OCI-LY7 (cell line): Measurements from ENCODE around the gene CECR2. TPM values are rescaled to one million over a fixed set of nuclear protein-coding genes. Genes with fewer than 3 reads are reported as not detected.

Source experiments
- BruUV-seq: library from RNA; stranded (reverse); fragments of 400-500 nt; replicated peaks from 2 replicates; lab custom pipeline; 2021; lab: Mats Ljungman, UMichigan
- CTCF ChIA-PET: fragments of 300-600 bp; sonication (Branson Sonifier 250); formaldehyde crosslinking; loops from one replicate; lab custom pipeline; 2022; ENCODE audit warnings: antibody characterized with exemption; ENCODE audit not compliant: unreplicated experiment; lab: Charles Lee
- POLR2A ChIA-PET: fragments of 300-600 bp; sonication (Branson Sonifier 250); formaldehyde crosslinking; loops from one replicate; lab custom pipeline; 2022; ENCODE audit warnings: antibody characterized with exemption; lab: Charles Lee
- DNase-seq: peaks from one replicate; pipeline ENCODE4 v3.0.0-alpha.2; 2015; ENCODE audit warnings: low spot score
- H2AFZ ChIP-seq: fragments of 200-600 bp; sonication (generic), shearing (Covaris generic); 2 replicates; pipeline ENCODE4 v1.6.1; 2014; ENCODE audit warnings: mild to moderate bottlenecking, antibody characterized with exemption, low read length, moderate library complexity
- H3K27ac ChIP-seq: fragments of 200-600 bp; sonication (generic); 2 replicates; pipeline ENCODE4 v1.5.1; 2014; ENCODE audit warnings: mixed run types, low read depth, mild to moderate bottlenecking, moderate library complexity, low read length, inconsistent platforms; ENCODE audit not compliant: poor library complexity, severe bottlenecking
- H3K36me3 ChIP-seq: fragments of 200-600 bp; sonication (generic); 2 replicates; pipeline ENCODE4 v1.6.1; 2014; ENCODE audit warnings: mild to moderate bottlenecking, antibody characterized with exemption, low read length, moderate library complexity, mixed read lengths; ENCODE audit not compliant: insufficient read depth
- H3K4me1 ChIP-seq: fragments of 200-600 bp; sonication (generic); 2 replicates; pipeline ENCODE4 v1.5.1; 2014; ENCODE audit warnings: mild to moderate bottlenecking, low read length; ENCODE audit not compliant: insufficient read depth, poor library complexity, severe bottlenecking
- H3K4me2 ChIP-seq: fragments of 200-600 bp; sonication (generic); 2 replicates; pipeline ENCODE4 v1.6.1; 2014; ENCODE audit warnings: mild to moderate bottlenecking, low read length
- H3K4me3 ChIP-seq: fragments of 200-600 bp; sonication (generic); 2 replicates; pipeline ENCODE4 v1.5.1; 2014; ENCODE audit warnings: mild to moderate bottlenecking, low read depth, low read length; ENCODE audit not compliant: poor library complexity, severe bottlenecking
- H3K79me2 ChIP-seq: fragments of 200-600 bp; sonication (generic); 2 replicates; pipeline ENCODE4 v1.6.1; 2016; ENCODE audit warnings: low read depth, mild to moderate bottlenecking, low read length, moderate library complexity, mixed read lengths; ENCODE audit not compliant: insufficient read depth
- H3K9me2 ChIP-seq: fragments of 200-600 bp; sonication (generic); 2 replicates; pipeline ENCODE4 v1.6.1; 2016; ENCODE audit warnings: mild to moderate bottlenecking, low read length, mixed read lengths; ENCODE audit not compliant: insufficient read depth
- H3K9me3 ChIP-seq: fragments of 200-600 bp; sonication (generic); 2 replicates; pipeline ENCODE4 v1.6.1; 2014; ENCODE audit warnings: mild to moderate bottlenecking, mixed run types, low read length, mixed read lengths
- H4K20me1 ChIP-seq: fragments of 200-600 bp; sonication (generic); 2 replicates; pipeline ENCODE4 v1.6.1; 2014; ENCODE audit warnings: mild to moderate bottlenecking, antibody characterized with exemption, low read length, moderate library complexity, mixed read lengths; ENCODE audit not compliant: insufficient read depth
- EZH2phosphoT487 ChIP-seq: fragments of 200-600 bp; sonication (generic); IDR thresholded peaks from 2 replicates; pipeline ENCODE4 v1.6.1; 2018; ENCODE audit warnings: low read depth, borderline replicate concordance, mild to moderate bottlenecking, mixed run types, antibody characterized with exemption, low read length, moderate library complexity, mixed read lengths
- intact Hi-C: fragments of 100-400 bp; cut with micrococcal nuclease; formaldehyde crosslinking; loops from one replicate; pipeline ENCODE4 v1.10.0; 2022; ENCODE audit not compliant: unreplicated experiment
- total RNA-seq, 2 experiments: library from RNA; depleted of rRNA in 1 of 2; stranded (reverse); fragments of >200 nt in 1 of 2; shearing (Covaris generic) in 1 of 2; gene quantifications; 2 replicates each; pipeline ENCODE4 v1.2.3, GENCODE V29; 2014 to 2022
- TF ChIP-seq, protein P1 (sequence below): fragments of 200-600 bp; sonication (generic); conservative IDR thresholded peaks from 2 replicates; pipeline ENCODE4 v1.5.1; 2014; ENCODE audit warnings: mild to moderate bottlenecking, antibody characterized with exemption, low read length, moderate library complexity, mixed read lengths

The CECR2 gene
- total RNA-seq, 2 experiments from 2014 or later: 0.09 to 0.53 TPM

DNA sequence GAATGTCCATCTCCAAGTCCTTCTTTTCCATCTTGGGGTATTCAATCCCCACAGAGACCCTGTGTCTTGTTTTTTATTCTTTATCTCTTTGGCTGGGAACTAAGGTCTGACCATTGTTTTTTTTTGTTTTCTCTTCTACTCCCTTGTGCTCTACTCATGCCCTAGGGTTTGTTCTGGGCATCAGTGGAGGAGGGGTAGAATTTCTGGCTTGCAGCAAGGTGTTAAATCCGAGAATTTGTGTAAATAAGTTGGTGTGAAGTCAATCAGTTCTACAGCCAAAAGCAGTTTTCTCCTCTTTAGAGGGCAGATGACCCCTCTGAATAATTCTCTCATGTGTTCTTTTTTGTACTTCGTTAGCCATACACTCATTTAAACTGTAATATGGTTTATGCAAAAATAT, 10.7 kb downstream of the CECR2 start:
- intact Hi-C loops: no loop called here
- no peaks in the 10 kb centered on the region for H4K20me1 ChIP-seq
- no peak overlapping the region for H2AFZ ChIP-seq
- ChIA-PET CTCF (no interaction called here), POLR2A (interaction anchor here (1.1 kb wide), 1 partner anchor 20 kb away, joined by 3 read pairs; no protein-coding TSS in a partner anchor)
- H3K27ac ChIP-seq: no peak overlapping the region
- no TSS peak for BruUV-seq
- H3K36me3 ChIP-seq: no peaks in the 10 kb centered on the region
- DNase-seq: no peak
- no peaks in the 10 kb centered on the region for H3K4me1 ChIP-seq
- no peaks in the 10 kb centered on the region for H3K9me3 ChIP-seq
- H3K9me2 ChIP-seq: no peaks in the 10 kb centered on the region
- H3K4me2 ChIP-seq: no peak overlapping the region
- H3K4me3 ChIP-seq: no peak overlapping the region
- H3K79me2 ChIP-seq: no peaks in the 10 kb centered on the region
- TF ChIP-seq, protein P1, sequence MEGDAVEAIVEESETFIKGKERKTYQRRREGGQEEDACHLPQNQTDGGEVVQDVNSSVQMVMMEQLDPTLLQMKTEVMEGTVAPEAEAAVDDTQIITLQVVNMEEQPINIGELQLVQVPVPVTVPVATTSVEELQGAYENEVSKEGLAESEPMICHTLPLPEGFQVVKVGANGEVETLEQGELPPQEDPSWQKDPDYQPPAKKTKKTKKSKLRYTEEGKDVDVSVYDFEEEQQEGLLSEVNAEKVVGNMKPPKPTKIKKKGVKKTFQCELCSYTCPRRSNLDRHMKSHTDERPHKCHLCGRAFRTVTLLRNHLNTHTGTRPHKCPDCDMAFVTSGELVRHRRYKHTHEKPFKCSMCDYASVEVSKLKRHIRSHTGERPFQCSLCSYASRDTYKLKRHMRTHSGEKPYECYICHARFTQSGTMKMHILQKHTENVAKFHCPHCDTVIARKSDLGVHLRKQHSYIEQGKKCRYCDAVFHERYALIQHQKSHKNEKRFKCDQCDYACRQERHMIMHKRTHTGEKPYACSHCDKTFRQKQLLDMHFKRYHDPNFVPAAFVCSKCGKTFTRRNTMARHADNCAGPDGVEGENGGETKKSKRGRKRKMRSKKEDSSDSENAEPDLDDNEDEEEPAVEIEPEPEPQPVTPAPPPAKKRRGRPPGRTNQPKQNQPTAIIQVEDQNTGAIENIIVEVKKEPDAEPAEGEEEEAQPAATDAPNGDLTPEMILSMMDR: no peak
- no peak for TF ChIP-seq EZH2phosphoT487

DNA sequence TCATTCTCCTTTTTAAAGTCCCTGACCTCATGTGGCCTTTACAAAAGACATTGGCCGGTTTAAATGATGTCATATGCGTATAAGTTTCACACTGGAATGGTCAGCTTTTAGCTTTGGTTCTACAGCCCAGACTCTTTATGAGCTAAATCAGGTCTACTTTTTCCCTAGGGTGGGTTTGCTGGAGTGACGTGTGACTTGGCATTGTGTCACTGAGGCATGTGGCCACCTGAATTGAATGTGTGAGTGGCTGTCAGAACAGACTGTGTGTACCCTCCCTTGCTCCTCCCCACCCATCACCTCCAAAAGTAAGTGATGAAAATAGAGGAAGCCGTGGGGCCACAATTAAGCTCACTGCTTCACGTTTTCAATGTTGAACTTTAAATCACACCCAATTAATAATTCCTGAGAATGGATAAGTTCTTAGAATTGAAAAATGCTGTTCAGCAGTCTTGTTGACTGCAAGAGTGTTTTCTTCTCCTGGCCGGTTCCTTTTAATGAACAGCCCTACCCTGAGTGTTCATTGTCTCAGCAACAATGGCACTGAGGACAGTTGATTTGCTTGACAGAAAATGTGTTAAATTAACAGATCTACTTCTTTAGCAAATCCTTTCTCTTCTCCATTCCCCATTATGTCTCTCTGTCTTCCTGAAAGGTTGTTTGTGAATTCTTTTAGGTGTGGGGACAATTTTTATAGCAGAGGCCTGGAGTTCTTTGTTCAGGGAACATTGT, 11.3 kb downstream of the CECR2 start:
- no TSS peak for BruUV-seq
- Histone ChIP-seq H2AFZ (no peak overlapping the region), H3K36me3 (no peaks in the 10 kb centered on the region), H3K27ac (no peak overlapping the region), H3K79me2 (no peaks in the 10 kb centered on the region), H3K9me2 (no peaks in the 10 kb centered on the region), H4K20me1 (no peaks in the 10 kb centered on the region), H3K4me2 (no peak overlapping the region), H3K4me3 (no peak overlapping the region), H3K9me3 (no peaks in the 10 kb centered on the region), H3K4me1 (no peaks in the 10 kb centered on the region)
- CTCF ChIA-PET: interaction anchor here (0.6 kb wide), 1 partner anchor 166 kb away, joined by 3 read pairs; no protein-coding TSS in a partner anchor
- POLR2A ChIA-PET: interaction anchor here (1.1 kb wide), 1 partner anchor 21 kb away, joined by 3 read pairs; no protein-coding TSS in a partner anchor
- DNase-seq: no peak
- intact Hi-C loops: no loop called here
- TF ChIP-seq, protein P1: no peak
- TF ChIP-seq EZH2phosphoT487: no peak
